B cell (primary cell): Measurements from ENCODE around the gene CYP27C1. TPM values are rescaled to one million over a fixed set of nuclear protein-coding genes. Genes with fewer than 3 reads are reported as not detected.

Experiments used
- ATAC-seq: fragments of 200-7000 bp; cut with Tn5 transposase; one replicate; pipeline ENCODE4 v1.10.0; 2021; ENCODE audit warnings: low read depth, mild to moderate bottlenecking, moderate number of reproducible peaks, moderate library complexity
- CTCF ChIA-PET: fragments of 350-600 bp; sonication (Branson Sonifier 250); formaldehyde crosslinking; loops from one replicate; lab custom pipeline; 2021; ENCODE audit warnings: antibody characterized with exemption, inconsistent platforms; lab: Charles Lee
- POLR2A ChIA-PET: fragments of 350-600 bp; sonication (Branson Sonifier 250); formaldehyde crosslinking; loops from one replicate; lab custom pipeline; 2021; ENCODE audit warnings: antibody characterized with exemption; lab: Charles Lee
- DNase-seq: peaks from one replicate; pipeline ENCODE4 v3.0.0; 2013
- H2AFZ ChIP-seq: 2 replicates; pipeline ENCODE4 v1.6.1; 2012; ENCODE audit warnings: mild to moderate bottlenecking, low read depth, low read length; ENCODE audit not compliant: insufficient read depth, poor library complexity, severe bottlenecking
- H3K27ac ChIP-seq, 2 donors: 1 replicate in 1 of 2; 2 replicates in 1 of 2; pipeline ENCODE4 v1.5.1; 2012 to 2013; ENCODE audit warnings: low read length in 2 of 2, mild to moderate bottlenecking in 2 of 2, moderate library complexity in 1 of 2
- H3K27me3 ChIP-seq, 4 experiments: fragments of 200-600 bp in 1 of 4; sonication (generic) in 1 of 4; replicated peaks in 1 of 4; 1 replicate in 2 of 4; 2 replicates in 2 of 4; pipeline versions ENCODE4 v1.6.1 to v1.7.0; 2013 to 2016; ENCODE audit warnings: low read length in 3 of 4, mild to moderate bottlenecking in 2 of 4, mixed read lengths in 1 of 4, moderate library complexity in 1 of 4; ENCODE audit not compliant: insufficient read depth in 4 of 4, control insufficient read depth in 3 of 4; ENCODE audit errors: control extremely low read depth in 1 of 4
- H3K36me3 ChIP-seq, 2 experiments: replicated peaks in 1 of 2; 1 replicate in 1 of 2; 2 replicates in 1 of 2; pipeline versions ENCODE4 v1.6.1 to v1.7.1; 2013; ENCODE audit warnings: low read length in 1 of 2; ENCODE audit not compliant: insufficient read depth in 2 of 2, control insufficient read depth in 1 of 2; ENCODE audit errors: control extremely low read depth in 1 of 2, extremely low read depth in 1 of 2
- H3K4me1 ChIP-seq, 2 donors: fragments of 200-600 bp in 1 of 2; sonication (generic) in 1 of 2; 1 replicate in 1 of 2; 2 replicates in 1 of 2; pipeline versions ENCODE4 v1.5.1 to v1.6.1; 2013 to 2017; ENCODE audit warnings: low read length in 2 of 2; ENCODE audit not compliant: control insufficient read depth in 2 of 2, insufficient read depth in 2 of 2
- H3K4me2 ChIP-seq: replicated peaks from 2 replicates; pipeline ENCODE3; 2012; ENCODE audit warnings: mild to moderate bottlenecking, low read depth, low read length; ENCODE audit not compliant: poor library complexity, severe bottlenecking
- H3K4me3 ChIP-seq, 5 experiments: fragments of 200-600 bp in 1 of 5; sonication (generic) in 1 of 5; 1 replicate in 3 of 5; 2 replicates in 2 of 5; pipeline versions ENCODE4 v1.5.1 to v1.7.0; 2011 to 2016; ENCODE audit warnings: low read length in 4 of 5, mild to moderate bottlenecking in 4 of 5, low read depth in 2 of 5, control low read depth in 1 of 5, moderate library complexity in 1 of 5; ENCODE audit not compliant: insufficient read depth in 1 of 5; ENCODE audit errors: control extremely low read depth in 1 of 5, extremely low read depth in 1 of 5
- H3K79me2 ChIP-seq: fragments of 200-600 bp; sonication (generic); one replicate; pipeline ENCODE4 v1.6.0; 2016; ENCODE audit warnings: low read length; ENCODE audit not compliant: control insufficient read depth, insufficient read depth
- H3K9ac ChIP-seq: fragments of 200-600 bp; sonication (generic); 2 replicates; pipeline ENCODE4 v1.6.1; 2017; ENCODE audit warnings: mild to moderate bottlenecking, low read length, moderate library complexity
- H3K9me3 ChIP-seq, 3 donors: one replicate each; pipeline versions ENCODE4 v1.6.1 to v1.7.1; 2013; ENCODE audit warnings: low read length in 2 of 3; ENCODE audit not compliant: control insufficient read depth in 2 of 3, insufficient read depth in 1 of 3; ENCODE audit errors: control extremely low read depth in 1 of 3
- H4K20me1 ChIP-seq: 2 replicates; pipeline ENCODE4 v1.6.0; 2012; ENCODE audit warnings: mild to moderate bottlenecking, low read length; ENCODE audit not compliant: insufficient read depth, control insufficient read depth, poor library complexity, severe bottlenecking
- H3K27ac Mint-ChIP-seq: one replicate; pipeline ENCODE4 v1.8.0; 2021; ENCODE audit warnings: mixed read lengths
- H3K27me3 Mint-ChIP-seq: one replicate; pipeline ENCODE4 v1.8.0; 2021; ENCODE audit warnings: mixed read lengths
- H3K4me1 Mint-ChIP-seq: one replicate; pipeline ENCODE4 v1.8.0; 2021; ENCODE audit warnings: mixed read lengths
- H3K4me3 Mint-ChIP-seq: one replicate; pipeline ENCODE4 v1.8.0; 2021; ENCODE audit warnings: mixed read lengths
- H3K9me3 Mint-ChIP-seq: one replicate; pipeline ENCODE4 v1.8.0; 2022; ENCODE audit warnings: mixed read lengths; ENCODE audit not compliant: insufficient read depth
- EZH2 ChIP-seq: IDR thresholded peaks from 2 replicates; pipeline ENCODE4 v1.6.1; 2012; ENCODE audit warnings: borderline replicate concordance, low read depth, mild to moderate bottlenecking, moderate library complexity, low read length; ENCODE audit not compliant: insufficient read depth, poor library complexity, severe bottlenecking
- WGBS: methylation state at CpG from one replicate; pipeline ENCODE4 v1.1.5; 2013; ENCODE audit warnings: missing lambda C conversion rate; ENCODE audit not compliant: insufficient coverage; 5-methylcytosine and 5-hydroxymethylcytosine counted together
- intact Hi-C: fragments of 100-400 bp; cut with micrococcal nuclease; formaldehyde crosslinking; loops from one replicate; pipeline ENCODE4 v1.10.0; 2022
- polyA plus RNA-seq: library from polyadenylated mRNA; depleted of rRNA; stranded (reverse); fragments of >200 nt; gene quantifications from 2 replicates; pipeline ENCODE4 v1.2.3, GENCODE V29; 2012
- total RNA-seq, 2 donors: library from RNA; stranded (reverse); fragments of 120-200 nt in 1 of 2; gene quantifications; 1 replicate in 1 of 2; 2 replicates in 1 of 2; pipeline versions ENCODE4 v1.2.3 to v1.2.4, GENCODE V29; 2013 to 2022
- TF ChIP-seq, protein P1 (sequence below): fragments of 200-600 bp; IDR thresholded peaks from one replicate; pipeline ENCODE4 v1.8.0; 2022; ENCODE audit warnings: antibody characterized with exemption, mild to moderate bottlenecking

CYP27C1 gene
- total and polyA plus RNA-seq, 2 donors (not counting 1 experiment from before 2014, with no cell fraction given) = not detected

- Mint-ChIP-seq H3K9me3 (peaks cover 3% of the 10 kb centered on the region), H3K4me3 (no peak overlapping the region), H3K27me3 (peaks cover 18% of the 10 kb centered on the region), H3K4me1 (no peaks in the 10 kb centered on the region), H3K27ac (no peak overlapping the region)
- no peaks in the 10 kb centered on the region for H4K20me1 ChIP-seq
- WGBS = 92% methylated on average over 31 of the region's 31 CpGs
- no peaks in the 10 kb centered on the region for H3K36me3 ChIP-seq
- H3K4me3 ChIP-seq = no peak overlapping the region
- H3K4me2 ChIP-seq = no peak overlapping the region
- peaks cover 0 to 4% (median 0%) of the 10 kb centered on the region in 3 donors for H3K9me3 ChIP-seq
- no peak overlapping the region for H3K9ac ChIP-seq
- H3K27ac ChIP-seq = no peak overlapping the region
- no peak overlapping the region for H2AFZ ChIP-seq
- ATAC-seq (no peak), DNase-seq (no peak)
- POLR2A ChIA-PET = no interaction called here
- H3K79me2 ChIP-seq = no peaks in the 10 kb centered on the region
- H3K27me3 ChIP-seq = peaks cover 0 to 5% (median 0%) of the 10 kb centered on the region in 4 experiments
- TF ChIP-seq EZH2 = no peak
- TF ChIP-seq, protein P1, sequence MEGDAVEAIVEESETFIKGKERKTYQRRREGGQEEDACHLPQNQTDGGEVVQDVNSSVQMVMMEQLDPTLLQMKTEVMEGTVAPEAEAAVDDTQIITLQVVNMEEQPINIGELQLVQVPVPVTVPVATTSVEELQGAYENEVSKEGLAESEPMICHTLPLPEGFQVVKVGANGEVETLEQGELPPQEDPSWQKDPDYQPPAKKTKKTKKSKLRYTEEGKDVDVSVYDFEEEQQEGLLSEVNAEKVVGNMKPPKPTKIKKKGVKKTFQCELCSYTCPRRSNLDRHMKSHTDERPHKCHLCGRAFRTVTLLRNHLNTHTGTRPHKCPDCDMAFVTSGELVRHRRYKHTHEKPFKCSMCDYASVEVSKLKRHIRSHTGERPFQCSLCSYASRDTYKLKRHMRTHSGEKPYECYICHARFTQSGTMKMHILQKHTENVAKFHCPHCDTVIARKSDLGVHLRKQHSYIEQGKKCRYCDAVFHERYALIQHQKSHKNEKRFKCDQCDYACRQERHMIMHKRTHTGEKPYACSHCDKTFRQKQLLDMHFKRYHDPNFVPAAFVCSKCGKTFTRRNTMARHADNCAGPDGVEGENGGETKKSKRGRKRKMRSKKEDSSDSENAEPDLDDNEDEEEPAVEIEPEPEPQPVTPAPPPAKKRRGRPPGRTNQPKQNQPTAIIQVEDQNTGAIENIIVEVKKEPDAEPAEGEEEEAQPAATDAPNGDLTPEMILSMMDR = no peak
- CTCF ChIA-PET = interaction anchor here (0.6 to 2.5 kb wide), 3 partner anchors 10 to 222 kb away, joined by 3 to 10 read pairs (median 3); no protein-coding TSS in a partner anchor
- intact Hi-C loops = no loop called here
- no peaks in the 10 kb centered on the region for H3K4me1 ChIP-seq
These were observed 43.5 kb downstream of the CYP27C1 start for GRCh38 chr2:127176371-127177311.
